ENCODE data around the gene EPHB2.
"Not testable (repeated sequence)": the region's sequence is repeated elsewhere in the genome, so short reads cannot be mapped to it uniquely, and the experiment has no call there.

Gene EPHB2

GRCh38 chr1:22836850-22837249 lies 126.2 kb downstream of the EPHB2 start:
- no peak for DNase-seq (ENCODE audit: low read depth in 2 of 2)

DNA sequence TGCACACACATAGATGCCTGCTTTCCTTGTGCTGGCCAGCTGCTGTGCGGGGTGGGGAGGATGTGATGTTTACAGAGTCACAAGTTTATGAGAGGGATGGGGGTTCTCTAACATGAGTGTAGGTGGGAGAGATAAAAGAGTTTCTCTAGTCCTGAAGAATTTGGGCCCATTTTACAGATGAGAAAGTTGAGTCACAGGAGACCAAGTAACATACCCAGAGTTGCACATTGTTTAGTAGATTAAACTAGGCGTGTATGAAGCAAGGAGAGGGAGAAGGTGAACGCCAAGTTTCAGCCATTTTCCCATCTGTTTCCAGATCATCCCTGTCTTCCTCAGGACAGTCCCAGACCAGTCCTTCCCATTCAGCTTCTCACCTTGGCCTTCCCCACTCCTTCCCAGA lies 126.7 kb downstream of the EPHB2 start:
- no peak for DNase-seq (ENCODE audit: low read depth in 2 of 2)

DNA sequence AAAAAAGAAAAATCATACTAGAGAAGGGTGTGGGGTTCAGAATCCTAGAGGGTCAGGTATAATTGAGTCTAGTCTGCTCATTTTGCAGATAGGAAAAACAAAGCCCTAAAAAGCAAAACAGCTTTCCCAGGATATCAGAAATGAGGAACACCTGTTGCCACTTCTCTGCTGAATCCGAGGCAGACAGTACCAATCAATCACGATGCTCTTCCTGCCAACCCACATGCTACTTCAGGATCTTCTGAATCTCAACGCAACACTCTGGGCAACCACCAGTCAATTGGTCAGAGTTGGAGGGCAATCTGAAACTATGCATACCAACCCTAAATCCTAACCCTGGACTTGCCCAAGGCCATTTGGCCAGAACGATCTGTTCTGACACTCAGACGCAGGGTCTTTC lies 128.3 kb downstream of the EPHB2 start:
- no peak for DNase-seq (ENCODE audit: low read depth in 2 of 2)

GRCh38 chr1:22839806-22840205 lies 129.2 kb downstream of the EPHB2 start:
- DNase-seq (ENCODE audit: low read depth in 2 of 2) = no peak

DNA sequence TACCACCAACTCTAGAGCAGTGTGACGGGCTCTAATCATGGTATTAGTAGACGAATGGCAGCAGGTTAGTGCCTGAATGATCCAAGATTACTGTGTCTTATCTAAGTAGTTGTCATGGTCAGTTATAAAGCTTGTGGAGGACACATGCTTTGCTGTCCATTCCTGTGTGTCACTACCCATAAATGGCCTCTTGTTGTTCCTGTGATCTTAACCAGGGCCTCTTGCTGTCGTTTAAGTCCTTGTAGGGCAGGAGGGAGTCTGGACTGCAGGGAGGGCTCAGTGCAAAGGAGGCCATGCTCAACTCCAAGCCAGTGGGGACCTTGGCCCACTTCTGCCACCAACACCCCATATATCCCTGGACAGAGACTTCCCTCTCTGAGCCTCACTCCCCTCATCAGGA lies 130.5 kb downstream of the EPHB2 start:
- no peak for DNase-seq (ENCODE audit: low read depth in 2 of 2)

GRCh38 chr1:22841860-22842281 lies 131.2 kb downstream of the EPHB2 start:
- DNase-seq (ENCODE audit: low read depth in 2 of 2) = no peak

DNA sequence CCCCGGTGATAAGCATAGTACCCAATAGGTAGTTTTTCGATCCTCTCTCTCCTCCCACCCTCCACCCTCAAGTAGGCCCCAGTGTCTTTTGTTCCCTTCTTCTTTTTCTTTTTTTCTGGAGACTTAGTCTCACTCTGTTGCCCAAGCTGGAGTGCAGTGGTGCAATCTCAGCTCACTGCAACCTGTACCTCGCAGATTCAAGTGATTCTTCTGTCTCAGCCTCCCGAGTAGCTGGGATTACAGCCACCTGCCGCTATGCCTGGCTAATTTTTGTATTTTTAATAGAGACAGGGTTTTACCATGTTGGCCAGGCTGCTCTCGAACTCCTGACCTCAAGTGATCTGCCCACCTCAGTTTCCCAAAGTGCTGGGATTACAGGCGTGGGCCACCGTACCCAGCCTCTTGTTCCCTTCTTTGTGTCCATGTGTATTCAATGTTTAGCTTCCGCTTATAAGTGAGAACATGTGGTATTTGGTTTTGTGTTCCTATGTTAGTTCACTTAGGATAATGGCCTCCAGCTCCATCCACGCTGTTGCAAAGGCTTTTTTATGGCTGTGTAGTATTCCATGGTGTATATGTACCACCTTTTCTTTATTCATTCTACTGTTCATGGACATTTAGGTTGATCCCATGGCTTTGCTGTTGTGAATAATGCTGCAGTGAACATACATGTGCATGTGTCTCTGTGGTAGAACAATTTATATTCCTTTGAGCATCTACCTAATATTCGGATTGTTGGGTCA lies 133.0 kb downstream of the EPHB2 start:
- DNase-seq (ENCODE audit: low read depth in 2 of 2) = not testable (repeated sequence)

DNA sequence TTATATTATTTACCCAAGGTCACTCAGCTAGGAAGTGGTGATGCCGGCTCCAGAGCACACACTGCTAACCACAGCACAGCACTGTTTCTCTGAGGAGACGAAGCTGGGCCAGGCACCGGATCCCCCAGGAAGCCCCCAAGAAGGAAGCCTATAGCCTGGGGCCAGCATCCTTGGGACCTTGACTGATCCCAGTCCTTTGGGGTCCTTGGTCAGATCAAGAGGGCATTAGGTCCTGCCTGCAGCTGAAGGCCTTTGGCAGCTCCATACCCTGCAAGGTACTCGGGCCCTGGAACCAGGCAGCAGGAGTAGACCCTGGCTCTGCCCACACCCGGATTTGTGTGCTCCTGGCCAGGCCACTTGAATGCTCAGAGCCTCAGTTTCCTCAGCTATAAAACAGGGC lies 134.0 kb downstream of the EPHB2 start:
- no peak for DNase-seq (ENCODE audit: low read depth in 2 of 2)

DNA sequence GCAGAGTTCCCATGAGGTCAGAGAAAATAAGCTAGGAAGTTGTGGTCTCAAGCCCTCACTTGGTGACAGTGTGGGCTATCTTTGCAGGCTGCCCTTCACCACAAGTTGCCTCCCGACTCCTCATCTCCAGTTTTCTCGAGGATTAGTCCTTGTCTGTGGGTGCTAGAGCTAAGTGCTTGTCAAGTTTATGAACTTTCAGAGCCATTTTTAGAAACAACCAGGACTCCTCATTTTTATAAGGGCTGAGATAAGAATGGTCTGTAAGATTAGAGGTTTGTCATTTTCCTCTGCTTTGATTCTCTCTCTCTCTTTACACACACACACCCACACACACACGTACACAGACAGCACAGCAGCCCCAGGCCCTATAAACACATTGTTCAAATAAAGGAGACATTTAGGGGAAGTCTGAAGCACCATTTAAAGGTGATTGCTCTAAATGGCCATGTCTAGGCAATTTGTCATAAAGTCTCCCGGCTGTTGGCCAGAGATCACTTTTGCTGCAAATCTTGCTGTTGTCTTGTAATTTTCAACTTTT lies 134.8 kb downstream of the EPHB2 start:
- no peak for DNase-seq (ENCODE audit: low read depth in 2 of 2)

GRCh38 chr1:22846458-22846857 lies 135.8 kb downstream of the EPHB2 start:
- DNase-seq (ENCODE audit: low read depth in 2 of 2) = no peak

GRCh38 chr1:22847249-22847648 lies 136.6 kb downstream of the EPHB2 start:
- no peak for DNase-seq (ENCODE audit: low read depth in 2 of 2)

- no peak for DNase-seq (ENCODE audit: low read depth in 2 of 2)
Observed at GRCh38 chr1:22847709-22848108, 137.1 kb downstream of the EPHB2 start.

DNA sequence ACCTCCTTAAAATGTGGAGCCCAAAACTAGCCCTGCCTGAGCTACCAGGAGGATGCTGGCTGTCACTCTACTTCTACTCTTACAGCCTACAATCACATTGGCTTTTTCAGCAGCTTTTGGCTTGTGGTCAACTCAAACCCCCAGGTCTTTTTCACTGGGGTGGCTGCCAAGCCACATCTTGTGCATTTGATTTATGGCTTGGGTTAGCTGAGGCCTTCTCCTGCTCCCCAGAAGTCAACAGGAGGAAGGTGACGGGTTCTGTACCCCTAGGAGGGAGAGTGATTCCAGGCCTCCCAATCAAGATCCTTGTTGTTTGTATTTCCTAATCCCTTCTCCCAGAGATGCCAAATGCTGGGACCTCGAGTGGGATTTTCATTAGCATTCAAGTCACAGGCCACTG lies 137.8 kb downstream of the EPHB2 start:
- no peak for DNase-seq (ENCODE audit: low read depth in 2 of 2)

DNA sequence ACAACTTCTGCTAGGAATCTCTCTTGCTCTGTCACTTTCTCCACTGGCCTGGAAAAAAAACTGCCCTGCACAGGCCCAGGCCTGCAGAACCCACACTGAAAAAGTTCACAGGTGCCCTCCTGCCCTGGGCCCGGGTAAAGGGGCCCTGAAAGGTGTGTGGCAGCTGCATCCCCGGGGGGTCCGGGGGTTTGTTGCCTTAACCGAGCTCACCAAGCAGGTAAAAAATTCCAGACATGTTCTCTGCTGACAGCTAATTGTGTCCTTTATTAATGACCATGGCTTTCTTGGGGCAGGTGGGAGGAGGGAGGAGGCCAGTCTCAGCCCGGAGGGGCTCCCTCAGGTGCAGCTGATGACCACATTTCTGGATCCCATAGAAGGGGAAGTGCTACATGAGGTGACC lies 139.1 kb downstream of the EPHB2 start:
- no peak for DNase-seq (ENCODE audit: low read depth in 2 of 2)

DNA sequence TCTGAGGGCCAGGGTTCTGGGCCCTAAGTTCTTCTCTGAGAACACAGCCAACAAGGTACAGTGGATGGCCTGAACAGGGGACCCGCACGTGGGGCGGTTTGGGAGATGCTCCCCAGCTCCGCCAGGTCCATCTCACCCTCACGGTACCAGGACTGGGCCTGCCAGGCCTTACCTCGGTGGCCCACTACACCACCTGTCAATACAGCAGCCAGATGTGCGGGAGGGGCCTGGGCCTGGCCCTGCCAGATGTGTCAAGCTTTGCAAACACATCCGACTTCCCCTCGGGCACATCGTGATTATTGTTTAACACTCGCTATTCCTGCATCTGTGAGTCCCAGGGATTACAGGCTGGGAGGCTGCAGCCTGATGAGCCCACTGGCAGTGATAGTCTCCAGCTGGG lies 139.6 kb downstream of the EPHB2 start:
- no peak for DNase-seq (ENCODE audit: low read depth in 2 of 2)

GRCh38 chr1:22850681-22851080 lies 140.0 kb downstream of the EPHB2 start:
- no peak for DNase-seq (ENCODE audit: low read depth in 2 of 2)

DNA sequence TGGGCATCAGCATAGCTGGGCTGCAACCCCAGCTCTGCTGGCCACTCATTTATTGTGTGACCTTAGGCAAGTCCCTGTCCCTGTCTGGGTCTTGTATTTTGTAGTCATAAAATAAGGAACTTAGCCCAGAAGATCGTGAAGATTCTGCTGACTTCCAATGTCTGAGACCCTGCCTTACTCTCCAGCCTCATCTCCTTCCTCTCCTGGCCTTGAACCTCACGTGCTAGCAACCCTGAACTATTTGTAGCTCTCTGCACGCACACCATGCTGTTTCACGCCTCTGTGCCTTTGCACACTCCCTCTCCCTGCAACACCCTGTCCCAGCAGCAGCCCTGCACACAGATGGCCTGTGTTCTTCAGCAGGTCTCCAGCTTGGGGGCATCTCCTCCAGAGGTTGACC lies 140.9 kb downstream of the EPHB2 start:
- DNase-seq (ENCODE audit: low read depth in 2 of 2) = no peak

GRCh38 chr1:22852144-22852655 lies 141.6 kb downstream of the EPHB2 start:
- no peak for DNase-seq (ENCODE audit: low read depth in 2 of 2)

GRCh38 chr1:22853651-22854185 lies 143.1 kb downstream of the EPHB2 start:
- no peak for DNase-seq (ENCODE audit: low read depth in 2 of 2)

DNA sequence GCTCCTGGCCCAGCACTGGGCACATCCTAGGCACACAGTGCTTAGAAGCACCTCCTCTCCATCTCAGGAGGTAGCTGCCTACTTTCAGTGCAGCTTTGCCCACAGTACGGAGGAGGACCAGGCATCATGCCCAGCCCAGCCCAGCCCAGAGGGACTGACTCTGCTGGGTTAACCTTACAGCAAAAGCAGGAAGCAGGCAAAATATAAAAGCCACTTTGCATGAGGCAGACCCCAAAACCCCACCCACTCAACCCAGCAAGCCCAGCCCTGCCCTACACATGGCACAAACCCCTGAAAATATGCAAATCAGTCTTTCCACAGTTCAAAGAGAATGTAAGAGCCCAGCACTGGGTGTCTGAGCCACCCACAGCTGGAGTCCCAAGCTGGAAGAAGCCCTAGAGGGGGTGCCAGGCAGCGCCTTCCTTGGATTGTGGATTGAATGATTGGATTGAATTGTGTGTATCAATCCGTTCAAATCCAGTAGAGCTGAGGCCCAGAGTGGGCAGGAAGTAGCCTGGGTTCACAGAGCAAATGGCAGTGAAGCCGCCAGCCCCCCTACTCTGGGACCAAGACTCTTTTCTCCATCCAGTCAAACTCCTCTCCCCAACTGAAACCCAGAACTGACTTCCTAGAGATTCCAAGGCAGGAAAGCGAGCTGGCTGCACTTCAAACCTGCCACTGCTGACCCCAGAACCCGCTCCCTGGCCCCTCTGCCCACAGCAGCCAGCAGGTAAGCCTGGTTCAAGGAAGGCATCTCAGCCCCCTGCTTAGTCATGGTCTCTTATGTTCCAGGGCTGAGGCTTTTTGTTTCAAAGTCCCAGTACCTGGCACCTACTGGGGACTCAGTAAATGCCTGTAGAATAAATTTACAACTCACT lies 144.3 kb downstream of the EPHB2 start:
- DNase-seq (ENCODE audit: low read depth in 2 of 2) = no peak

DNA sequence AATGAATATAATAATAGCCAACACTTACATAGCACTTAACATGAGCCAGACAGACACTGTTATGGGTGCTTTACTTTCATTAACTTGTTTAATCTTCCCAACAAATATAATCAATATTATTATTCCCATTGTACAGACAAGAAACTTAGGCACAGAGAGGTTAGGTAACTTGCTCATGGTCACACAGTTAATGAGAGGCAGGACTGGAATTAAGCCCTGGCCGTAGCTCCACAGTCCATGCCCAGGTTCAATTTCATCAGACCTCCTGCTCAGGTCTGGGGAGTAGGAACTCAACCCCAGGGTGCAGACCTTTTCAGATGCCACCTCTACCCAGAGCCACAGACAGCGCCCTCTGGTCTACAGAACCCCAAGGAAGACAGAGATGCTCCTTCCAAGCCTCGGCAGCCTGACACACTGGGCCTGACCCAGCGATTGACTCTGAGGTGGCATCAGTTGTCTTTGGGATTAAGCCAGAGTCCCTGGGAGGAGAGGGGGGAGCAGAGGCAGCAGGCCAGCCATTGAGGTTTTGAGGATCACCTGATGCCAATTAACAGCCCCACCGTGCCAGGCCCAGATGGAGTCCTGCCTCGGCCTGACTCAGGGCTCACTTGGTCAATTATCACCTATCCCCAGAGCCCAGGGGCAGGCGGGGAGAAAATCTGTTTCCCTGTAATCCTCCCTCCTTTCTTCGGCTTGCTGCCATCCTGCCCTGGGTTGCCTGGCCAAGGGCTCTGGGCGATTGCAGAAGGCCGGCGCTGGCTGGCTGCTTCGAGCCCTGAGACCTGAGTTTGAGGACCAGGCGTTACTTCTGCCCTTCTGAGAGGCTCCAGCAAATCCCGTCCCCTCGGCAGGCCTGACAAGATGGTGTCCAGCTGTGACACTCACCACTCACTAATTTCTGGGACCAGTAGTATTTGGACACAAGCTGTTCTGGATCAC lies 145.3 kb downstream of the EPHB2 start:
- DNase-seq (ENCODE audit: low read depth in 2 of 2) = no peak
